NCI-H2107 (cell line): ENCODE results near the gene TULP1.

Source experiments
- DNase-seq: peaks from one replicate; lab custom pipeline; 2025; lab: John Stamatoyannopoulos, UW

TULP1 gene

GRCh38 chr6:35483893-35484645 is 28.6 kb downstream of the TULP1 start:
- no peak for DNase-seq

- DNase-seq: no peak
These were observed 29.2 kb downstream of the TULP1 start for GRCh38 chr6:35483490-35483889.

GRCh38 chr6:35483062-35483461 is 29.6 kb downstream of the TULP1 start:
- DNase-seq: no peak

GRCh38 chr6:35481226-35481625 is 31.5 kb downstream of the TULP1 start:
- no peak for DNase-seq

- DNase-seq: no peak
These were observed 32.5 kb downstream of the TULP1 start for GRCh38 chr6:35480176-35480575.

- no peak for DNase-seq
These were observed 34.4 kb downstream of the TULP1 start for GRCh38 chr6:35478259-35478658.

- no peak for DNase-seq
These were observed 35.0 kb downstream of the TULP1 start for GRCh38 chr6:35477551-35478179.

- no peak for DNase-seq
These were observed 35.7 kb downstream of the TULP1 start for GRCh38 chr6:35477028-35477427.

- DNase-seq: no peak
These were observed 36.7 kb downstream of the TULP1 start for GRCh38 chr6:35476004-35476403.

- DNase-seq: no peak
These were observed 37.1 kb downstream of the TULP1 start for GRCh38 chr6:35475573-35475972.

GRCh38 chr6:35474942-35475570 is 37.6 kb downstream of the TULP1 start:
- no peak for DNase-seq

- no peak for DNase-seq
These were observed 38.4 kb downstream of the TULP1 start for GRCh38 chr6:35474131-35474941.

- DNase-seq: no peak
These were observed 38.9 kb downstream of the TULP1 start for GRCh38 chr6:35473850-35474130.

- DNase-seq: no peak
These were observed 39.4 kb downstream of the TULP1 start for GRCh38 chr6:35473075-35473849.

- DNase-seq: no peak
These were observed 40.8 kb downstream of the TULP1 start for GRCh38 chr6:35471836-35472345.

GRCh38 chr6:35470663-35471120 is 42.0 kb downstream of the TULP1 start:
- no peak for DNase-seq

- no peak for DNase-seq
These were observed 42.7 kb downstream of the TULP1 start for GRCh38 chr6:35469751-35470662.

GRCh38 chr6:35468980-35469750 is 43.5 kb downstream of the TULP1 start:
- DNase-seq: no peak

GRCh38 chr6:35468181-35468979 is 44.3 kb downstream of the TULP1 start, which contains the start of gene RPL10A:
Gene RPL10A, plus strand, starts transcription at chr6:35468401. Its CDS starts 34 bp downstream, at chr6:35468435.
- DNase-seq: peak; percentile 76
